Liver (tissue), 9 donors: ENCODE measurements around the gene FAM53B. TPM values are rescaled to one million over a fixed set of nuclear protein-coding genes. Genes with fewer than 3 reads are reported as not detected.

Experiments
- DNase-seq: peaks from one replicate; pipeline ENCODE4 v3.0.0-alpha.2; 2017; ENCODE audit warnings: low spot score
- H3K27ac ChIP-seq, 2 donors: one replicate each; pipeline ENCODE4 v1.7.0; 2013; ENCODE audit warnings: inconsistent platforms in 2 of 2, low read length in 2 of 2, control low read depth in 1 of 2, low read depth in 1 of 2, mild to moderate bottlenecking in 1 of 2
- H3K27me3 ChIP-seq, 4 donors: one replicate each; pipeline versions ENCODE4 v1.6.1 to v1.7.0; 2013; ENCODE audit warnings: low read length in 3 of 4, inconsistent platforms in 1 of 4, mild to moderate bottlenecking in 1 of 4, moderate library complexity in 1 of 4; ENCODE audit not compliant: control insufficient read depth in 4 of 4, insufficient read depth in 4 of 4
- H3K36me3 ChIP-seq, 4 donors: one replicate each; pipeline versions ENCODE4 v1.6.1 to v1.7.0; 2013; ENCODE audit warnings: low read length in 3 of 4, mild to moderate bottlenecking in 3 of 4, low read depth in 1 of 4, moderate library complexity in 1 of 4; ENCODE audit not compliant: control insufficient read depth in 4 of 4, insufficient read depth in 3 of 4
- H3K4me1 ChIP-seq, 4 donors: one replicate each; pipeline versions ENCODE4 v1.6.1 to v1.7.0; 2013; ENCODE audit warnings: low read length in 3 of 4, mild to moderate bottlenecking in 3 of 4, moderate library complexity in 1 of 4; ENCODE audit not compliant: control insufficient read depth in 4 of 4, insufficient read depth in 4 of 4
- H3K4me3 ChIP-seq, 3 donors: one replicate each; pipeline versions ENCODE4 v1.6.1 to v1.7.0; 2013; ENCODE audit warnings: low read length in 3 of 3, control low read depth in 1 of 3, low read depth in 1 of 3, mild to moderate bottlenecking in 1 of 3
- H3K9ac ChIP-seq, 2 donors: one replicate each; pipeline ENCODE4 v1.7.0; 2013; ENCODE audit warnings: low read length in 2 of 2, mild to moderate bottlenecking in 2 of 2, moderate library complexity in 2 of 2, control low read depth in 1 of 2, low read depth in 1 of 2
- H3K9me3 ChIP-seq, 4 donors: one replicate each; pipeline versions ENCODE4 v1.6.1 to v1.7.0; 2013; ENCODE audit warnings: low read length in 3 of 4; ENCODE audit not compliant: control insufficient read depth in 4 of 4
- CTCF ChIP-seq: fragments of 150-350 bp; IDR thresholded peaks from 2 replicates; pipeline ENCODE4 v1.5.1; 2017; ENCODE audit warnings: improper control_type of control experiment, low read depth, low read length; ENCODE audit not compliant: missing input control
- EGR1 ChIP-seq, 2 donors: IDR thresholded peaks; 2 replicates each; pipeline ENCODE4 v1.6.1; 2016 to 2018; ENCODE audit warnings: antibody characterized with exemption in 2 of 2, low read depth in 2 of 2
- FOXA1 ChIP-seq: IDR thresholded peaks from 2 replicates; pipeline ENCODE4 v1.6.1; 2016; ENCODE audit warnings: antibody characterized with exemption
- HNF4A ChIP-seq, 2 donors: conservative IDR thresholded peaks; 2 replicates each; pipeline ENCODE4 v1.6.1; 2016; ENCODE audit warnings: antibody characterized with exemption in 2 of 2, mild to moderate bottlenecking in 2 of 2
- MAX ChIP-seq: IDR thresholded peaks from 2 replicates; pipeline ENCODE4 v1.6.1; 2016; ENCODE audit warnings: antibody characterized with exemption
- NR2F2 ChIP-seq: IDR thresholded peaks from 2 replicates; pipeline ENCODE4 v1.6.1; 2016; ENCODE audit warnings: antibody characterized with exemption
- RAD21 ChIP-seq, 2 donors: IDR thresholded peaks; 2 replicates each; pipeline ENCODE4 v1.6.1; 2016; ENCODE audit warnings: antibody characterized with exemption in 2 of 2, mild to moderate bottlenecking in 2 of 2
- REST ChIP-seq: IDR thresholded peaks from 2 replicates; pipeline ENCODE4 v1.6.1; 2016; ENCODE audit warnings: antibody characterized with exemption, mild to moderate bottlenecking
- RXRA ChIP-seq, 2 donors: IDR thresholded peaks; 2 replicates each; pipeline ENCODE4 v1.6.1; 2017 to 2018; ENCODE audit warnings: antibody characterized with exemption in 2 of 2, mild to moderate bottlenecking in 1 of 2
- SP1 ChIP-seq: IDR thresholded peaks from 2 replicates; pipeline ENCODE4 v1.6.1; 2018; ENCODE audit warnings: antibody characterized with exemption, mild to moderate bottlenecking
- TAF1 ChIP-seq: conservative IDR thresholded peaks from 2 replicates; pipeline ENCODE4 v1.6.1; 2016; ENCODE audit warnings: antibody characterized with exemption, mild to moderate bottlenecking
- YY1 ChIP-seq: IDR thresholded peaks from 2 replicates; pipeline ENCODE4 v1.6.1; 2016; ENCODE audit warnings: antibody characterized with exemption, mild to moderate bottlenecking
- ZBTB33 ChIP-seq: IDR thresholded peaks from 2 replicates; pipeline ENCODE4 v1.6.1; 2016; ENCODE audit warnings: antibody characterized with exemption
- WGBS: extraction: QIAGEN DNeasy Blood & Tissue Kit; methylation state at CpG from one replicate; pipeline ENCODE4 v1.1.7; 2013; 5-methylcytosine and 5-hydroxymethylcytosine counted together
- polyA plus RNA-seq, 2 donors: library from polyadenylated mRNA; stranded (reverse) in 1 of 2; unstranded in 1 of 2; fragments of 200-250 nt in 1 of 2; fragments of >200 nt in 1 of 2; fragmentation: Nextera tagmentation in 1 of 2; extraction: Ambion mirVana in 1 of 2; gene quantifications; one replicate each; pipeline versions ENCODE4 v1.2.1 to v1.2.3, GENCODE V29; 2013 to 2015
- total RNA-seq, 2 donors: library from RNA; depleted of rRNA; stranded (reverse); fragments of >200 nt; gene quantifications; one replicate each; pipeline ENCODE4 v1.2.3, GENCODE V29; 2014
- donor health status: healthy.
- donor health status: healthy.
- donor health status: healthy.
- donor health status: healthy.
- donor health status: healthy.

Gene FAM53B
- total and polyA plus RNA-seq, 4 donors, result 1.1 to 24.0 (median 6.3) TPM

GRCh38 chr10:124661660-124662180 lies 82.5 kb downstream of the FAM53B start (continued):
- TF ChIP-seq ZBTB33 (no peak), SP1 (no peak), TAF1 (no peak), NR2F2 (no peak)

- Histone ChIP-seq H3K27me3 (no peaks in the 10 kb centered on the region), H3K36me3 (no peaks in the 10 kb centered on the region), H3K27ac (no peak overlapping the region), H3K9me3 (no peaks in the 10 kb centered on the region), H3K9ac (no peak overlapping the region), H3K4me1 (no peaks in the 10 kb centered on the region), H3K4me3 (no peak overlapping the region)
- TF ChIP-seq SP1 (no peak), HNF4A (conservative IDR thresholded peaks at IDR 0.05) (no peak), CTCF (no peak), NR2F2 (no peak)
- 61% methylated on average over 12 of the region's 12 CpGs for WGBS
- no peak for DNase-seq
Measured at GRCh38 chr10:124660404-124661125, 83.6 kb downstream of the FAM53B start.

GRCh38 chr10:124659380-124659779 lies 84.8 kb downstream of the FAM53B start:
- no peaks in the 10 kb centered on the region for H3K36me3 ChIP-seq
- H3K27ac ChIP-seq, result no peak overlapping the region
- H3K27me3 ChIP-seq, result no peaks in the 10 kb centered on the region
- WGBS, result 87% methylated on average over 2 of the region's 2 CpGs
- H3K9ac ChIP-seq, result no peak overlapping the region
- DNase-seq, result no peak
- TF ChIP-seq YY1 (no peak), NR2F2 (no peak), MAX (no peak), RXRA (IDR thresholded peaks at IDR 0.05) (no peak), EGR1 (IDR thresholded peaks at IDR 0.05; ENCODE audit: low read depth in 2 of 2) (no peak), RAD21 (IDR thresholded peaks at IDR 0.05) (no peak), FOXA1 (no peak), TAF1 (no peak), ZBTB33 (no peak), REST (no peak)
- H3K4me3 ChIP-seq, result no peak overlapping the region
- no peaks in the 10 kb centered on the region for H3K9me3 ChIP-seq
- H3K4me1 ChIP-seq, result no peaks in the 10 kb centered on the region
